Gastrocnemius medialis (tissue), 4 donors: ENCODE results near the gene STX8.

Experiments used
- CTCF ChIP-seq, 5 experiments: fragments of 450-650 bp in 3 of 5; fragments of 200-600 bp in 2 of 5; sonication (generic) in 2 of 5; IDR thresholded peaks in 4 of 5; conservative IDR thresholded peaks in 1 of 5; 1 replicate in 4 of 5; 2 replicates in 1 of 5; pipeline ENCODE4 v1.5.1; 2016 to 2019; ENCODE audit warnings: antibody characterized with exemption in 5 of 5, mild to moderate bottlenecking in 3 of 5, moderate library complexity in 3 of 5
- POLR2A ChIP-seq, 2 donors: fragments of 450-650 bp; IDR thresholded peaks; one replicate each; pipeline ENCODE4 v1.6.1; 2017; ENCODE audit warnings: antibody characterized with exemption in 2 of 2, mild to moderate bottlenecking in 2 of 2, moderate library complexity in 2 of 2

- TF ChIP-seq CTCF (IDR thresholded peaks at IDR 0.05 in 4 of 5, conservative IDR thresholded peaks at IDR 0.05 in 1 of 5), result peak; percentile 41 to 77 (median 59)
- no peak for TF ChIP-seq POLR2A (IDR thresholded peaks at IDR 0.05)
These were observed 283.6 kb downstream of the STX8 start for GRCh38 chr17:9291912-9292560.
